ENCODE results near the gene ERCC1. TPM values are rescaled to one million over a fixed set of nuclear protein-coding genes. Genes with fewer than 3 reads are reported as not detected.

Gene ERCC1
- total RNA-seq, 6 donors from 2014 or later, result 53.7 to 102 (median 76.2) TPM

DNA sequence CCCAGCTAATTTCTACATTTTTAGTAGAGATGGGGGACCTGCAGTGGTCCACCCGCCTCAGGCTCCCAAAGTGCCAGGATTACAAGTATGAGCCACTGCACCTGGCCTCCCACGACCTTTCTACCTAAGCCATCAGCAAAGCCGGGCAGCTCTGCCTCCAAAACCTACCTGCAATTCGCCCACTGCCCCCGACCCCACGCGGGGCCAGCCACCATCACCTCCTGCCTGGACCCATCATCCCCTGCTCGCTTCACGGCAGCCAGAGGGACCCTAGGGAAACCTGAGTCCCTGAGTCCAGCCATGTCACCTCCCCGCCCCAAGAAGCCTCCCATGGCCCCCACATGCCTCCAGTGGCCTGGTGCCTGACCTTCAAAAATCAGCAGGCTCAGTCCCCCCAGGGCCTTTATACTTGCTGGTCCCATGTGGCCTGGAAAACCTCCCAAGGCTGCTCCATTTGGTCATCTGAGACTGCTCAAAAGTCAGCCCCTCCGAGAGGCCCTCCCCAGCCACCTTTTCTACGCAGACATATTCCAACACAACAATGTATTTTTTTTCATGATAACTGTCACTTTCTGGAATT lies 65.4 kb downstream of the ERCC1 start:
- Histone ChIP-seq H3K27ac (no peak overlapping the region), H3K36me3 (peaks cover 0 to 64% (median 26%) of the 10 kb centered on the region in 4 donors), H3K4me1 (no peaks in the 10 kb centered on the region), H3K4me3 (no peak overlapping the region), H3K27me3 (no peaks in the 10 kb centered on the region), H3K9me3 (no peaks in the 10 kb centered on the region)
- TF ChIP-seq, protein P1, sequence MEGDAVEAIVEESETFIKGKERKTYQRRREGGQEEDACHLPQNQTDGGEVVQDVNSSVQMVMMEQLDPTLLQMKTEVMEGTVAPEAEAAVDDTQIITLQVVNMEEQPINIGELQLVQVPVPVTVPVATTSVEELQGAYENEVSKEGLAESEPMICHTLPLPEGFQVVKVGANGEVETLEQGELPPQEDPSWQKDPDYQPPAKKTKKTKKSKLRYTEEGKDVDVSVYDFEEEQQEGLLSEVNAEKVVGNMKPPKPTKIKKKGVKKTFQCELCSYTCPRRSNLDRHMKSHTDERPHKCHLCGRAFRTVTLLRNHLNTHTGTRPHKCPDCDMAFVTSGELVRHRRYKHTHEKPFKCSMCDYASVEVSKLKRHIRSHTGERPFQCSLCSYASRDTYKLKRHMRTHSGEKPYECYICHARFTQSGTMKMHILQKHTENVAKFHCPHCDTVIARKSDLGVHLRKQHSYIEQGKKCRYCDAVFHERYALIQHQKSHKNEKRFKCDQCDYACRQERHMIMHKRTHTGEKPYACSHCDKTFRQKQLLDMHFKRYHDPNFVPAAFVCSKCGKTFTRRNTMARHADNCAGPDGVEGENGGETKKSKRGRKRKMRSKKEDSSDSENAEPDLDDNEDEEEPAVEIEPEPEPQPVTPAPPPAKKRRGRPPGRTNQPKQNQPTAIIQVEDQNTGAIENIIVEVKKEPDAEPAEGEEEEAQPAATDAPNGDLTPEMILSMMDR (IDR thresholded peaks at IDR 0.05), result no peak
- TF ChIP-seq POLR2AphosphoS5 (IDR thresholded peaks at IDR 0.05), result no peak
- no peak for TF ChIP-seq EP300 (IDR thresholded peaks at IDR 0.05)
- TF ChIP-seq POLR2A (IDR thresholded peaks at IDR 0.05), result no peak
- DNase-seq, result no peak
- 95 to 98% methylated on average over 11 to 12 of the region's 12 CpGs for WGBS, 2 donors
- no peak for ATAC-seq (ENCODE audit: low FRiP score in 2 of 2)

DNA sequence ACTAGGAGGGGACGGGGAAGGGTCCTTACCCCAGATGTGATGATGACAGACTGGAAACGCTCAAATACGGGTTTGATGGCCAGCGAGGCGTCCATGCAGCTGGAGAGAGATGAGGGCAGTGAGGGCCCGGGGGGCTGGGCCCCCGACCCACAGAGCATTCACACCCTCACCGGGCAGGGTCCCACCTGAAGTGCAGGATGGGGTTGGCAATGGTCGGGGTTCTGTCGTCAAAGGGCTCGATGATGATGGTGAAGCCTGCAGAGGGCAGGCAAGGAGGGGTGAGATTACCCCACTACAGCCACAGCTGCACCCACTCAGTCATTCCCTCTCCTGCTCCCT lies 66.3 kb downstream of the ERCC1 start:
- DNase-seq (no peak), ATAC-seq (ENCODE audit: low FRiP score in 2 of 2) (no peak)
- Histone ChIP-seq H3K4me1 (no peaks in the 10 kb centered on the region), H3K27ac (no peak overlapping the region), H3K36me3 (peaks cover 0 to 66% (median 26%) of the 10 kb centered on the region in 4 donors), H3K27me3 (no peaks in the 10 kb centered on the region), H3K4me3 (no peak overlapping the region), H3K9me3 (no peaks in the 10 kb centered on the region)
- 91 to 93% methylated on average over 11 of the region's 11 CpGs for WGBS, 2 donors
- no peak for TF ChIP-seq EP300 (IDR thresholded peaks at IDR 0.05)

Small RNA genes within 50 kb of the gene (small RNA-seq; reads per million reads assigned to genes)
- 0 reads per million in 4 donors for gene MIR6088

Other genes starting within 250 kb of the ERCC1 start
- gene TRAPPC6A, start 245.7 kb downstream of the ERCC1 start, total RNA-seq, result 10 to 100 TPM; 10.5 to 53.3 (median 23.7) TPM
- gene BLOC1S3, start 245.1 kb downstream of the ERCC1 start, total RNA-seq, result 10 to 100 TPM in 5 of 6 donors, 1 to 10 TPM in 1; 4.7 to 34.6 (median 18.6) TPM
- gene EXOC3L2, start 178.5 kb downstream of the ERCC1 start, total RNA-seq, result 1 to 10 TPM; 1.1 to 10.0 (median 2.7) TPM
- gene MARK4, start 172.6 kb downstream of the ERCC1 start, total RNA-seq, result 10 to 100 TPM; 14.6 to 59.3 (median 35.6) TPM
- gene CKM, start 101.0 kb downstream of the ERCC1 start, total RNA-seq, result not detected
- 1 to 10 TPM; 2.4 to 9.5 (median 3.9) TPM for gene KLC3, start 83.2 kb downstream of the ERCC1 start, total RNA-seq
- 10 to 100 TPM in 5 of 6 donors, 1 to 10 TPM in 1; 7.4 to 19.1 (median 13.0) TPM for gene ERCC2, start 53.3 kb downstream of the ERCC1 start, total RNA-seq
- gene PPP1R13L, start 18.8 kb downstream of the ERCC1 start, total RNA-seq, result 10 to 100 TPM; 27.8 to 76.2 (median 57.5) TPM
- gene POLR1G, start 17.3 kb downstream of the ERCC1 start, total RNA-seq, result 1 to 10 TPM; 1.0 to 7.7 (median 5.8) TPM
- 100 to 1,000 TPM in 2 of 6 donors, 10 to 100 TPM in 2, 1 to 10 TPM in 1, not detected in 1; 8.8 to 152 (median 94.9) TPM for gene FOSB, start 44.1 kb upstream of the ERCC1 start, total RNA-seq
- gene RTN2, start 73.1 kb upstream of the ERCC1 start, total RNA-seq, result 10 to 100 TPM in 3 of 6 donors, 1 to 10 TPM in 3; 5.2 to 17.8 (median 11.1) TPM
- gene PPM1N, start 74.5 kb upstream of the ERCC1 start, total RNA-seq, result 1 to 10 TPM in 3 of 6 donors, under 1 TPM in 2, not detected in 1; 0.89 to 6.3 (median 1.1) TPM
- gene VASP, start 83.6 kb upstream of the ERCC1 start, total RNA-seq, result 100 to 1,000 TPM in 4 of 6 donors, 10 to 100 TPM in 2; 68.1 to 266 (median 143) TPM
- 10 to 100 TPM in 5 of 6 donors, 1 to 10 TPM in 1; 9.9 to 14.3 (median 12.7) TPM for gene OPA3, start 160.9 kb upstream of the ERCC1 start, total RNA-seq
- 10 to 100 TPM in 2 of 6 donors, 1 to 10 TPM in 4; 1.0 to 22.1 (median 6.8) TPM for gene GPR4, start 178.3 kb upstream of the ERCC1 start, total RNA-seq
- 10 to 100 TPM; 34.1 to 70.2 (median 48.2) TPM for gene EML2, start 215.5 kb upstream of the ERCC1 start, total RNA-seq
- 10 to 100 TPM in 1 of 6 donors, 1 to 10 TPM in 5; 2.9 to 17.8 (median 6.0) TPM for gene GIPR, start 244.3 kb upstream of the ERCC1 start, total RNA-seq